HepG2 (cell line): ENCODE results near the gene TOR1B. TPM values are rescaled to one million over a fixed set of nuclear protein-coding genes. Genes with fewer than 3 reads are reported as not detected.

ENCODE experiments used
- ATAC-seq: fragments of 200-7000 bp; cut with Tn5 transposase; 3 replicates; pipeline ENCODE4 v1.9.1; 2020; ENCODE audit warnings: mild to moderate bottlenecking, moderate library complexity
- BruUV-seq: library from RNA; stranded (reverse); fragments of 400-500 nt; replicated peaks from 2 replicates; lab custom pipeline; 2021; lab: Mats Ljungman, UMichigan
- CTCF ChIA-PET: fragments of 300-600 bp; formaldehyde crosslinking; extraction: SDS; loops from one replicate; lab custom pipeline; 2021; ENCODE audit warnings: low total read pairs, inconsistent platforms, low intra/inter-chr PET ratio; lab: Yijun Ruan, JAX
- POLR2A ChIA-PET: fragments of 350-600 bp; sonication (Branson Sonifier 250); formaldehyde crosslinking; loops from one replicate; lab custom pipeline; 2020; ENCODE audit warnings: antibody characterized with exemption, inconsistent platforms; lab: Yijun Ruan, JAX
- DNase-seq: peaks from one replicate; pipeline ENCODE4 v3.0.0-alpha.2; 2015; ENCODE audit warnings: low spot score
- FAIRE-seq: peaks from 3 replicates; lab custom pipeline; 2011; peaks lifted over from hg19 to GRCh38; lab: Jason Lieb, UNC
- H2AFZ ChIP-seq: one replicate; pipeline ENCODE4 v1.6.1; 2011; ENCODE audit warnings: low read length, inconsistent platforms
- H3K27ac ChIP-seq: fragments of 300-600 bp; 3 replicates; pipeline ENCODE4 v1.8.0; 2011; ENCODE audit warnings: mixed run types, mild to moderate bottlenecking, mixed read lengths, low read length, inconsistent platforms; ENCODE audit not compliant: insufficient read depth; ENCODE audit errors: extremely low read length
- H3K27me3 ChIP-seq, 2 experiments: fragments of 200-600 bp in 1 of 2; 2 replicates in 1 of 2; 3 replicates in 1 of 2; pipeline versions ENCODE4 v1.6.0 to v1.8.0; 2011; ENCODE audit warnings: low read length in 2 of 2, mild to moderate bottlenecking in 2 of 2, moderate library complexity in 2 of 2, inconsistent platforms in 1 of 2; ENCODE audit not compliant: insufficient read depth in 2 of 2, control insufficient read depth in 1 of 2
- H3K36me3 ChIP-seq, 2 experiments: fragments of 200-600 bp in 1 of 2; replicated peaks in 1 of 2; 2 replicates in 1 of 2; 3 replicates in 1 of 2; pipeline versions ENCODE4 v1.5.1 to v1.8.0; 2011; ENCODE audit warnings: low read length in 2 of 2, inconsistent platforms in 1 of 2; ENCODE audit not compliant: insufficient read depth in 2 of 2, control insufficient read depth in 1 of 2
- H3K4me1 ChIP-seq: 2 replicates; pipeline ENCODE4 v1.5.1; 2012; ENCODE audit warnings: low read length, inconsistent platforms; ENCODE audit not compliant: insufficient read depth
- H3K4me2 ChIP-seq: 2 replicates; pipeline ENCODE4 v1.6.0; 2011; ENCODE audit warnings: low read depth, low read length, inconsistent platforms
- H3K4me3 ChIP-seq, 3 experiments: fragments of 200-600 bp in 1 of 3; sonication (generic), shearing (Covaris generic) in 1 of 3; replicated peaks in 1 of 3; 2 replicates each; pipeline ENCODE4 v1.5.1; 2011 to 2016; ENCODE audit warnings: low read length in 3 of 3, inconsistent platforms in 2 of 3, low read depth in 2 of 3, mild to moderate bottlenecking in 2 of 3, control low read depth in 1 of 3, mixed read lengths in 1 of 3; ENCODE audit not compliant: insufficient read depth in 1 of 3
- H3K79me2 ChIP-seq: one replicate; pipeline ENCODE4 v1.6.1; 2011; ENCODE audit warnings: low read length, inconsistent platforms; ENCODE audit not compliant: insufficient read depth
- H3K9ac ChIP-seq: 2 replicates; pipeline ENCODE4 v1.6.0; 2011; ENCODE audit warnings: mild to moderate bottlenecking, low read depth, low read length, inconsistent platforms; ENCODE audit not compliant: insufficient read depth
- H3K9me3 ChIP-seq: 2 replicates; pipeline ENCODE4 v1.5.1; 2012; ENCODE audit warnings: mild to moderate bottlenecking, low read length
- H4K20me1 ChIP-seq: 2 replicates; pipeline ENCODE4 v1.6.0; 2011; ENCODE audit warnings: inconsistent platforms, mild to moderate bottlenecking, low read length, moderate library complexity; ENCODE audit not compliant: insufficient read depth
- ASH2L ChIP-seq: fragments of 300-600, 200-600 bp; sonication (generic); IDR thresholded peaks from 2 replicates; pipeline ENCODE4 v1.7.0; 2017; ENCODE audit warnings: low read depth, mild to moderate bottlenecking, moderate library complexity, mixed read lengths, low read length; ENCODE audit not compliant: insufficient read length
- LRRFIP1 ChIP-seq: sonication (generic); formaldehyde crosslinking; conservative IDR thresholded peaks from 2 replicates; pipeline ENCODE4 v1.4.0; 2020; ENCODE audit warnings: missing genetic modification reagents
- MIER3 ChIP-seq: IDR thresholded peaks from 2 replicates; pipeline ENCODE4 v1.6.1; 2016; ENCODE audit warnings: missing compliant biosample characterization, borderline replicate concordance
- POGZ ChIP-seq: sonication (generic); formaldehyde crosslinking; IDR thresholded peaks from 2 replicates; pipeline ENCODE4 v1.4.0; 2020; ENCODE audit warnings: mild to moderate bottlenecking, missing genetic modification reagents
- STAT6 ChIP-seq: sonication (generic); formaldehyde crosslinking; IDR thresholded peaks from 2 replicates; pipeline ENCODE4 v1.4.0; 2020; ENCODE audit warnings: missing genetic modification reagents, mild to moderate bottlenecking, borderline replicate concordance
- TGIF2 ChIP-seq: IDR thresholded peaks from 2 replicates; pipeline ENCODE4 v1.6.1; 2016; ENCODE audit warnings: control low read depth, missing compliant biosample characterization
- ZNF138 ChIP-seq: sonication (generic); formaldehyde crosslinking; IDR thresholded peaks from 2 replicates; pipeline ENCODE4 v1.5.0; 2020; ENCODE audit warnings: mild to moderate bottlenecking, low read depth, missing genetic modification reagents
- ZNF800 ChIP-seq: sonication (generic); formaldehyde crosslinking; IDR thresholded peaks from 2 replicates; pipeline ENCODE4 v1.4.0; 2020; ENCODE audit warnings: missing genetic modification reagents
- ZNF879 ChIP-seq: sonication (generic); formaldehyde crosslinking; IDR thresholded peaks from 2 replicates; pipeline ENCODE4 v1.8.1; 2023; ENCODE audit warnings: missing genetic modification reagents
- ZSCAN9 ChIP-seq: IDR thresholded peaks from 2 replicates; pipeline ENCODE4 v1.6.1; 2016; ENCODE audit warnings: borderline replicate concordance
- WGBS: methylation state at CpG from one replicate; pipeline ENCODE4 v1.1.6; 2017; ENCODE audit warnings: low lambda C conversion rate; 5-methylcytosine and 5-hydroxymethylcytosine counted together
- in situ Hi-C: cut with HindIII; loops from 2 replicates; pipeline ENCODE4 v1.10.0; 2017; ENCODE audit warnings: low pct_unique_long_range_greater_than_20kb; ENCODE audit not compliant: extremely low pct_ligation_motif_present
- intact Hi-C: fragments of 100-400 bp; cut with micrococcal nuclease; formaldehyde crosslinking; loops from one replicate; pipeline ENCODE4 v1.10.0; 2022; ENCODE audit not compliant: unreplicated experiment
- polyA plus RNA-seq, 8 experiments: library from polyadenylated mRNA; depleted of rRNA in 3 of 8; stranded (reverse) in 7 of 8; unstranded in 1 of 8; fragments of >200 nt; fragmentation: Illumina TruSeq in 4 of 8; extraction: Trizol in 4 of 8; gene quantifications; 2 replicates each; pipeline versions ENCODE4 v1.2.1 to v1.2.3, GENCODE V29; 2011 to 2016; ENCODE audit warnings: low read depth in 4 of 8, missing spikeins in 1 of 8, mixed read lengths in 1 of 8; ENCODE audit not compliant: insufficient read depth in 1 of 8
- total RNA-seq, 5 experiments: library from RNA; depleted of rRNA; stranded (reverse); fragments of >200 nt; fragmentation: Illumina TruSeq; extraction: Trizol; gene quantifications; 2 replicates each; pipeline ENCODE4 v1.2.3, GENCODE V29; 2016; ENCODE audit warnings: low read depth in 1 of 5

The TOR1B gene
- total and polyA plus RNA-seq, 2 of the 13 experiments (the other 11 are each of a cell fraction or from before 2014, with no cell fraction given): 18.1 to 21.3 TPM

GRCh38 chr9:129851821-129852220 is 48.8 kb downstream of the TOR1B start (continued):
- TF ChIP-seq ZNF800 (CRISPR knock-in tag) (no peak), ASH2L (no peak), ZNF138 (no peak), ZSCAN9 (no peak), STAT6 (CRISPR knock-in tag) (no peak), TGIF2 (no peak), ZNF879 (CRISPR knock-in tag) (no peak)

- Histone ChIP-seq H2AFZ (no peak overlapping the region), H4K20me1 (no peaks in the 10 kb centered on the region), H3K4me1 (no peaks in the 10 kb centered on the region), H3K4me2 (no peak overlapping the region), H3K4me3 (no peak overlapping the region), H3K9ac (no peak overlapping the region), H3K27me3 (no peaks in the 10 kb centered on the region), H3K9me3 (no peaks in the 10 kb centered on the region), H3K36me3 (peaks cover 3 to 16% of the 10 kb centered on the region in 2 experiments; a peak in 3 of 5 replicates), H3K79me2 (no peaks in the 10 kb centered on the region), H3K27ac (no peak overlapping the region)
- ChIA-PET POLR2A (no interaction called here), CTCF (no interaction called here)
- FAIRE-seq: no peak
- WGBS: 81% methylated on average over 3 of the region's 5 CpGs
- in situ Hi-C loops (no loop called here), intact Hi-C loops (no loop called here)
- no peak for ATAC-seq
- no peak for DNase-seq
- BruUV-seq: no TSS peak
- TF ChIP-seq POGZ (CRISPR knock-in tag) (no peak), LRRFIP1 (CRISPR knock-in tag) (no peak), MIER3 (CRISPR knock-in tag) (no peak)
Observed at GRCh38 chr9:129852579-129852978, 49.6 kb downstream of the TOR1B start.
